ENCODE data around the gene FPR2.

The FPR2 gene

GRCh38 chr19:51760697-51761356 lies at the start of gene FPR2:
FPR2 (plus strand) TSS chr19:51761180; CDS start chr19:51768659, 7,479 bp downstream.
- no peak for DNase-seq (ENCODE audit: low read depth)
- no peak within 1 kb of the TSS for H3K4me3 ChIP-seq (ENCODE audit: low read length)
- no peak for TF ChIP-seq CTCF (conservative IDR thresholded peaks at IDR 0.05; ENCODE audit: low read depth, low read length)

- no peak for TF ChIP-seq CTCF (conservative IDR thresholded peaks at IDR 0.05; ENCODE audit: low read depth, low read length)
- no peak for DNase-seq (ENCODE audit: low read depth)
- H3K4me3 ChIP-seq (ENCODE audit: low read length): no peak overlapping the region
These were observed 49.3 kb upstream of the FPR2 start for GRCh38 chr19:51711702-51712101.

- H3K4me3 ChIP-seq (ENCODE audit: low read length): no peak overlapping the region
- peak; percentile 78 for TF ChIP-seq CTCF (conservative IDR thresholded peaks at IDR 0.05; ENCODE audit: low read depth, low read length)
- no peak for DNase-seq (ENCODE audit: low read depth)
These were observed 48.4 kb upstream of the FPR2 start for GRCh38 chr19:51712461-51713081.

GRCh38 chr19:51713319-51714285 lies 47.4 kb upstream of the FPR2 start:
- TF ChIP-seq CTCF (conservative IDR thresholded peaks at IDR 0.05; ENCODE audit: low read depth, low read length): no peak
- DNase-seq (ENCODE audit: low read depth): no peak
- H3K4me3 ChIP-seq (ENCODE audit: low read length): no peak overlapping the region

- TF ChIP-seq CTCF (conservative IDR thresholded peaks at IDR 0.05; ENCODE audit: low read depth, low read length): no peak
- no peak for DNase-seq (ENCODE audit: low read depth)
- no peak overlapping the region for H3K4me3 ChIP-seq (ENCODE audit: low read length)
These were observed 46.1 kb upstream of the FPR2 start for GRCh38 chr19:51714848-51715247.

GRCh38 chr19:51715850-51716249 lies 45.1 kb upstream of the FPR2 start:
- no peak overlapping the region for H3K4me3 ChIP-seq (ENCODE audit: low read length)
- no peak for TF ChIP-seq CTCF (conservative IDR thresholded peaks at IDR 0.05; ENCODE audit: low read depth, low read length)
- DNase-seq (ENCODE audit: low read depth): no peak

Measured in retinal pigment epithelial cell (primary cell).